GM19452 (cell line): ENCODE measurements around the gene HEPH.
"Not testable (repeated sequence)": the region's sequence is repeated elsewhere in the genome, so short reads cannot be mapped to it uniquely, and the experiment has no call there.

Experiments
- ATAC-seq: cut with Tn5 transposase; IDR thresholded peaks from one replicate; pipeline ENCODE4 v1.9.1; 2021; ENCODE audit not compliant: unreplicated experiment

HEPH gene

GRCh38 chrX:66163849-66164411, at the start of gene HEPH:
TSS of gene HEPH (plus strand) at chrX:66164247. CDS start at chrX:66170571, 6,324 bp downstream.
- ATAC-seq, result peak; percentile 66

GRCh38 chrX:66118722-66119121, 45.3 kb upstream of the HEPH start:
- not testable (repeated sequence) for ATAC-seq

GRCh38 chrX:66121354-66121753, 42.7 kb upstream of the HEPH start:
- not testable (repeated sequence) for ATAC-seq

GRCh38 chrX:66126662-66127061, 37.4 kb upstream of the HEPH start:
- no peak for ATAC-seq

- no peak for ATAC-seq
Measured at GRCh38 chrX:66130469-66130868, 33.6 kb upstream of the HEPH start.

GRCh38 chrX:66135284-66135683, 28.8 kb upstream of the HEPH start:
- ATAC-seq, result not testable (repeated sequence)

GRCh38 chrX:66142351-66142750, 21.7 kb upstream of the HEPH start:
- no peak for ATAC-seq

GRCh38 chrX:66144258-66144657, 19.8 kb upstream of the HEPH start:
- no peak for ATAC-seq

GRCh38 chrX:66149519-66149918, 14.5 kb upstream of the HEPH start:
- no peak for ATAC-seq

GRCh38 chrX:66150163-66150562, 13.9 kb upstream of the HEPH start:
- no peak for ATAC-seq

GRCh38 chrX:66162331-66162822, 1.7 kb upstream of the HEPH start:
- no peak for ATAC-seq

GRCh38 chrX:66163447-66163846, 600 bp upstream of the HEPH start:
- ATAC-seq, result peak; percentile 70

- no peak for ATAC-seq
Measured at GRCh38 chrX:66164470-66164869, 423 bp downstream of the HEPH start.

- no peak for ATAC-seq
Measured at GRCh38 chrX:66164931-66165330, 884 bp downstream of the HEPH start.

- ATAC-seq, result no peak
Measured at GRCh38 chrX:66166671-66167070, 2.6 kb downstream of the HEPH start.

- no peak for ATAC-seq
Measured at GRCh38 chrX:66167431-66167830, 3.4 kb downstream of the HEPH start.

- ATAC-seq, result no peak
Measured at GRCh38 chrX:66176134-66176533, 12.1 kb downstream of the HEPH start.

GRCh38 chrX:66191563-66191962, 27.5 kb downstream of the HEPH start:
- no peak for ATAC-seq

- ATAC-seq, result no peak
Measured at GRCh38 chrX:66193821-66194220, 29.8 kb downstream of the HEPH start.

GRCh38 chrX:66200050-66200664, 36.1 kb downstream of the HEPH start:
- ATAC-seq, result peak; percentile 71

GRCh38 chrX:66200855-66201795, 37.1 kb downstream of the HEPH start:
- no peak for ATAC-seq

GRCh38 chrX:66203114-66203513, 39.1 kb downstream of the HEPH start:
- no peak for ATAC-seq
